ENCODE measurements around the gene PHF5A. TPM values are rescaled to one million over a fixed set of nuclear protein-coding genes. Genes with fewer than 3 reads are reported as not detected.

Gene PHF5A
- total and polyA plus RNA-seq, 12 donors, result 13.3 to 41.3 (median 21.0) TPM

DNA sequence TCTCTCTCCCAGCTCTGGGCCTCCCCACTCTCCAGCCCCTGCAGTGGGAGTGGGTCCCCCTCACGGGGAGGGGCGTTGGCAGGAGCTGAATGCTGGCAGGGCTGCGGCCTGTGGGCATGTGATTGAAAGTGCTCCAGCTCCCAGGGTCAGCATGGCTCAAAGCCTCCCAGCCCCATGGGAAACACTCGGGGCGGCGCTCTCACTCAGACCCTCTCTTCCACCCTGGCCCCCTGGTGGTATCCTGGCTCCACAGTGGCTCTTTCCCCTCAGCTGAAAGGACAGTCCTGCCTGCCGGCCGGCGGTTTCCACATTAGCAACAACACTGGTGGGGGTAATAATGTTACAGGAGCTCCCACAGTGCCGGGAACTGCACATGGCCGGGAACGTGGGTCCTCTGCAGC is 40.3 kb upstream of the PHF5A start:
- Histone ChIP-seq H3K9me3 (no peaks in the 10 kb centered on the region), H3K4me1 (peaks cover 22 to 97% (median 73%) of the 10 kb centered on the region in 9 donors), H3K36me3 (peaks cover 0 to 95% (median 29%) of the 10 kb centered on the region in 9 donors), H3K27ac (peak overlapping the region in 9 of 10 donors; percentile 23 to 81 (median 54)), H3K27me3 (no peaks in the 10 kb centered on the region), H3K4me3 (no peak overlapping the region)
- TF ChIP-seq, protein P1, sequence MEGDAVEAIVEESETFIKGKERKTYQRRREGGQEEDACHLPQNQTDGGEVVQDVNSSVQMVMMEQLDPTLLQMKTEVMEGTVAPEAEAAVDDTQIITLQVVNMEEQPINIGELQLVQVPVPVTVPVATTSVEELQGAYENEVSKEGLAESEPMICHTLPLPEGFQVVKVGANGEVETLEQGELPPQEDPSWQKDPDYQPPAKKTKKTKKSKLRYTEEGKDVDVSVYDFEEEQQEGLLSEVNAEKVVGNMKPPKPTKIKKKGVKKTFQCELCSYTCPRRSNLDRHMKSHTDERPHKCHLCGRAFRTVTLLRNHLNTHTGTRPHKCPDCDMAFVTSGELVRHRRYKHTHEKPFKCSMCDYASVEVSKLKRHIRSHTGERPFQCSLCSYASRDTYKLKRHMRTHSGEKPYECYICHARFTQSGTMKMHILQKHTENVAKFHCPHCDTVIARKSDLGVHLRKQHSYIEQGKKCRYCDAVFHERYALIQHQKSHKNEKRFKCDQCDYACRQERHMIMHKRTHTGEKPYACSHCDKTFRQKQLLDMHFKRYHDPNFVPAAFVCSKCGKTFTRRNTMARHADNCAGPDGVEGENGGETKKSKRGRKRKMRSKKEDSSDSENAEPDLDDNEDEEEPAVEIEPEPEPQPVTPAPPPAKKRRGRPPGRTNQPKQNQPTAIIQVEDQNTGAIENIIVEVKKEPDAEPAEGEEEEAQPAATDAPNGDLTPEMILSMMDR (IDR thresholded peaks at IDR 0.05), result peak in 6 of 9 donors; percentile 5 to 34 (median 22)
- intact Hi-C loops (cut with DNase I), result loop anchor here in 2 of 10 donors (5.0 kb wide), 1 partner anchor 36 kb away; no protein-coding TSS in a partner anchor
- ATAC-seq (peak; percentile 25 to 71 (median 49)), DNase-seq (peak; percentile 59 to 63)
- 41 to 57% methylated on average over 12 of the region's 12 CpGs for WGBS, 2 donors

GRCh38 chr22:41507330-41508063 is 39.0 kb upstream of the PHF5A start:
- Histone ChIP-seq H3K9me3 (no peaks in the 10 kb centered on the region), H3K27me3 (no peaks in the 10 kb centered on the region), H3K27ac (peak overlapping the region in 8 of 10 donors; percentile 23 to 81 (median 53)), H3K36me3 (peaks cover 0 to 96% (median 25%) of the 10 kb centered on the region in 9 donors), H3K4me3 (no peak overlapping the region), H3K4me1 (peaks cover 19 to 95% (median 72%) of the 10 kb centered on the region in 9 donors)
- intact Hi-C loops (cut with DNase I), result loop anchor here in 2 of 10 donors (5.0 kb wide), 1 partner anchor 35 kb away; no protein-coding TSS in a partner anchor
- no peak for DNase-seq
- TF ChIP-seq, protein P1 (IDR thresholded peaks at IDR 0.05), result no peak
- 79 to 81% methylated on average over 23 of the region's 23 CpGs for WGBS, 2 donors
- ATAC-seq, result no peak

- DNase-seq, result no peak
- Histone ChIP-seq H3K36me3 (peaks cover 0 to 96% (median 36%) of the 10 kb centered on the region in 9 donors), H3K27ac (peak overlapping the region in 3 of 10 donors; percentile 11 to 72 (median 33)), H3K4me1 (peaks cover 11 to 90% (median 60%) of the 10 kb centered on the region in 9 donors), H3K9me3 (no peaks in the 10 kb centered on the region), H3K27me3 (no peaks in the 10 kb centered on the region), H3K4me3 (no peak overlapping the region)
- intact Hi-C loops (cut with DNase I), result loop anchor here in 2 of 10 donors (5.0 kb wide), 1 partner anchor 33 kb away; no protein-coding TSS in a partner anchor
- WGBS, 2 donors, result 67 to 84% methylated on average over 10 of the region's 10 CpGs
- no peak for ATAC-seq
- TF ChIP-seq, protein P1 (IDR thresholded peaks at IDR 0.05), result no peak
Observed at GRCh38 chr22:41505511-41506220, 37.2 kb upstream of the PHF5A start.

- peak overlapping the region in 5 of 10 donors; percentile 9 to 69 (median 32) for H3K27ac ChIP-seq
- ATAC-seq (no peak), DNase-seq (no peak)
- TF ChIP-seq, protein P1 (IDR thresholded peaks at IDR 0.05), result no peak
- intact Hi-C loops (cut with DNase I), result loop anchor here in 2 of 10 donors (5.0 kb wide), 1 partner anchor 33 kb away; no protein-coding TSS in a partner anchor
- 61 to 64% methylated on average over 4 of the region's 4 CpGs for WGBS, 2 donors
- no peaks in the 10 kb centered on the region for H3K9me3 ChIP-seq
- no peaks in the 10 kb centered on the region for H3K27me3 ChIP-seq
- H3K36me3 ChIP-seq, result peaks cover 0 to 96% (median 43%) of the 10 kb centered on the region in 9 donors
- H3K4me3 ChIP-seq, result no peak overlapping the region
- H3K4me1 ChIP-seq, result peaks cover 11 to 92% (median 63%) of the 10 kb centered on the region in 9 donors
Observed at GRCh38 chr22:41504816-41505215, 36.3 kb upstream of the PHF5A start.

All from heart right ventricle (tissue), 16 donors.